SH-SY5Y (cell line): ENCODE data around the gene ZNF418.

Source experiments
- GATA2 ChIP-seq: IDR thresholded peaks from 2 replicates; pipeline ENCODE4 v1.6.1; 2011; ENCODE audit warnings: mild to moderate bottlenecking, low read depth, low read length
- GATA3 ChIP-seq: IDR thresholded peaks from 2 replicates; pipeline ENCODE4 v1.6.1; 2011; ENCODE audit warnings: low read depth, mild to moderate bottlenecking, low read length, moderate library complexity

- TF ChIP-seq GATA2 (no peak), GATA3 (no peak)
Observed at GRCh38 chr19:57872450-57872849, 62.8 kb downstream of the ZNF418 start.
